HepG2 (cell line): ENCODE data around the gene SLC22A23. TPM values are rescaled to one million over a fixed set of nuclear protein-coding genes. Genes with fewer than 3 reads are reported as not detected.

ENCODE experiments used
- ATF6 ChIP-seq: sonication (generic); formaldehyde crosslinking; conservative IDR thresholded peaks from 2 replicates; pipeline ENCODE4 v1.4.0; 2020; ENCODE audit warnings: missing genetic modification reagents
- EHMT2 ChIP-seq: fragments of 200-600 bp; sonication (generic); IDR thresholded peaks from 2 replicates; pipeline ENCODE4 v1.7.0; 2017; ENCODE audit warnings: antibody characterized with exemption, low read depth, low read length, borderline replicate concordance
- GMEB1 ChIP-seq: sonication (generic); formaldehyde crosslinking; IDR thresholded peaks from 2 replicates; pipeline ENCODE4 v1.5.1; 2020; ENCODE audit warnings: missing genetic modification reagents, mild to moderate bottlenecking, borderline replicate concordance
- HHEX ChIP-seq: IDR thresholded peaks from 2 replicates; pipeline ENCODE4 v1.6.1; 2016; ENCODE audit warnings: control low read depth
- IKZF4 ChIP-seq: sonication (generic); formaldehyde crosslinking; IDR thresholded peaks from 2 replicates; pipeline ENCODE4 v1.5.1; 2020; ENCODE audit warnings: borderline replicate concordance, mild to moderate bottlenecking, low read depth, missing genetic modification reagents; ENCODE audit errors: not compliant biosample characterization
- JARID2 ChIP-seq: sonication (generic); formaldehyde crosslinking; IDR thresholded peaks from 2 replicates; pipeline ENCODE4 v1.8.1; 2023; ENCODE audit warnings: missing genetic modification reagents, inconsistent platforms; ENCODE audit not compliant: insufficient replicate concordance
- KDM1A ChIP-seq: IDR thresholded peaks from 2 replicates; pipeline ENCODE4 v1.6.1; 2016; ENCODE audit warnings: missing compliant biosample characterization
- NCOR1 ChIP-seq: fragments of 200-600 bp; sonication (generic); IDR thresholded peaks from 2 replicates; pipeline ENCODE4 v1.7.0; 2017; ENCODE audit warnings: antibody characterized with exemption, low read length, borderline replicate concordance
- SRY ChIP-seq: sonication (generic); formaldehyde crosslinking; IDR thresholded peaks from 2 replicates; pipeline ENCODE4 v1.8.0; 2022; ENCODE audit warnings: mild to moderate bottlenecking, missing genetic modification reagents
- TCF7L2 ChIP-seq: IDR thresholded peaks from 2 replicates; pipeline ENCODE4 v1.6.1; 2011; ENCODE audit warnings: mild to moderate bottlenecking, low read depth, low read length, moderate library complexity
- XBP1 ChIP-seq: sonication (generic); formaldehyde crosslinking; IDR thresholded peaks from 2 replicates; pipeline ENCODE4 v1.5.0; 2020; ENCODE audit warnings: missing genetic modification reagents
- ZBTB38 ChIP-seq: sonication (generic); formaldehyde crosslinking; IDR thresholded peaks from 2 replicates; pipeline ENCODE4 v1.5.1; 2020; ENCODE audit warnings: mild to moderate bottlenecking, missing genetic modification reagents
- ZFP36L2 ChIP-seq: sonication (generic); formaldehyde crosslinking; IDR thresholded peaks from 2 replicates; pipeline ENCODE4 v1.4.0; 2020; ENCODE audit warnings: missing genetic modification reagents
- ZNF101 ChIP-seq: sonication (generic); formaldehyde crosslinking; IDR thresholded peaks from 2 replicates; pipeline ENCODE4 v1.4.0; 2020; ENCODE audit warnings: mild to moderate bottlenecking, low read depth, missing genetic modification reagents, borderline replicate concordance
- ZNF124 ChIP-seq: sonication (generic); formaldehyde crosslinking; IDR thresholded peaks from 2 replicates; pipeline ENCODE4 v1.4.0; 2020; ENCODE audit warnings: missing genetic modification reagents
- ZNF275 ChIP-seq: sonication (generic); formaldehyde crosslinking; IDR thresholded peaks from 2 replicates; pipeline ENCODE4 v1.8.0; 2022; ENCODE audit warnings: missing genetic modification reagents, mild to moderate bottlenecking, inconsistent platforms, borderline replicate concordance
- ZNF280B ChIP-seq: sonication (generic); formaldehyde crosslinking; IDR thresholded peaks from 2 replicates; pipeline ENCODE4 v1.5.0; 2020; ENCODE audit warnings: missing genetic modification reagents, mild to moderate bottlenecking, borderline replicate concordance
- ZNF30 ChIP-seq: sonication (generic); formaldehyde crosslinking; IDR thresholded peaks from 2 replicates; pipeline ENCODE4 v1.5.0; 2020; ENCODE audit warnings: mild to moderate bottlenecking, missing genetic modification reagents
- ZNF891 ChIP-seq: sonication (generic); formaldehyde crosslinking; IDR thresholded peaks from 2 replicates; pipeline ENCODE4 v1.5.0; 2020; ENCODE audit warnings: mild to moderate bottlenecking, missing genetic modification reagents
- polyA plus RNA-seq, 8 experiments: library from polyadenylated mRNA; depleted of rRNA in 3 of 8; stranded (reverse) in 7 of 8; unstranded in 1 of 8; fragments of >200 nt; fragmentation: Illumina TruSeq in 4 of 8; extraction: Trizol in 4 of 8; gene quantifications; 2 replicates each; pipeline versions ENCODE4 v1.2.1 to v1.2.3, GENCODE V29; 2011 to 2016; ENCODE audit warnings: low read depth in 4 of 8, missing spikeins in 1 of 8, mixed read lengths in 1 of 8; ENCODE audit not compliant: insufficient read depth in 1 of 8
- total RNA-seq, 5 experiments: library from RNA; depleted of rRNA; stranded (reverse); fragments of >200 nt; fragmentation: Illumina TruSeq; extraction: Trizol; gene quantifications; 2 replicates each; pipeline ENCODE4 v1.2.3, GENCODE V29; 2016; ENCODE audit warnings: low read depth in 1 of 5
- TF ChIP-seq, protein P1 (sequence below): sonication (generic); formaldehyde crosslinking; IDR thresholded peaks from 2 replicates; pipeline ENCODE4 v1.8.0; 2022; ENCODE audit warnings: mild to moderate bottlenecking, missing genetic modification reagents
- TF ChIP-seq, protein P2 (sequence below): sonication (generic); formaldehyde crosslinking; IDR thresholded peaks from 2 replicates; pipeline ENCODE4 v1.8.1; 2022; ENCODE audit warnings: mild to moderate bottlenecking, missing genetic modification reagents

Gene SLC22A23
- total and polyA plus RNA-seq, 2 of the 13 experiments (the other 11 are each of a cell fraction or from before 2014, with no cell fraction given) = 11.8 to 17.5 TPM

DNA sequence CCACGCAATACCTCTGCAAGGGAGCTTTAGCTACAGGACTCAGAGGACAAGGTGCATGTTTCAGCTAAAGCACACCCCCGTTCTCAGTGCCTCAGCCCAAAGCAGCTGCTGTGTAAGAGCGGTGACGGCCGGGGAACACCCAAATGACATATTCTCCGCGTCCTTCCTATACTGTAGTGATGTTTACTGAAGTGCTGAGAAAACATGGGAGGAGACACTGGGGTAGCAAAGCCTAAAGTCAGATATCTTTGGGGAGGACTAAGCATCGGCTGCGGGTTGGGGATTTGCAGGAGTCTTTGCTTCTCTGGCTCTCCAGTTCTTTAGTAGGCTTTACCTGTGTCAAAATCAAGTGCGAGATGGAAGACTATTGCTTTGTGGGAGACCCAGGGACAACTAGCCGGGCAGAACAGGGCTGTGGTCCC lies 1.7 kb downstream of the SLC22A23 start (continued):
- TF ChIP-seq GMEB1 (CRISPR knock-in tag) (peak; percentile 7; the same call in 1 of the 2 replicates), HHEX (CRISPR knock-in tag) (no peak), KDM1A (CRISPR knock-in tag) (no peak), NCOR1 (no peak), TCF7L2 (no peak), ZNF30 (CRISPR knock-in tag) (0 out of 2 replicates have a peak, but pooled peaks have one; percentile 53), IKZF4 (CRISPR knock-in tag) (no peak), JARID2 (CRISPR knock-in tag) (no peak), ZNF124 (CRISPR knock-in tag) (peak; percentile 12; the same call in 1 of the 2 replicates), ZBTB38 (CRISPR knock-in tag) (no peak), XBP1 (CRISPR knock-in tag) (no peak), ZNF891 (CRISPR knock-in tag) (no peak), SRY (CRISPR knock-in tag) (no peak), ZNF275 (CRISPR knock-in tag) (no peak), ZFP36L2 (CRISPR knock-in tag) (no peak), ZNF101 (no peak), ATF6 (CRISPR knock-in tag) (no peak), ZNF280B (no peak), EHMT2 (no peak)
- TF ChIP-seq, protein P1, sequence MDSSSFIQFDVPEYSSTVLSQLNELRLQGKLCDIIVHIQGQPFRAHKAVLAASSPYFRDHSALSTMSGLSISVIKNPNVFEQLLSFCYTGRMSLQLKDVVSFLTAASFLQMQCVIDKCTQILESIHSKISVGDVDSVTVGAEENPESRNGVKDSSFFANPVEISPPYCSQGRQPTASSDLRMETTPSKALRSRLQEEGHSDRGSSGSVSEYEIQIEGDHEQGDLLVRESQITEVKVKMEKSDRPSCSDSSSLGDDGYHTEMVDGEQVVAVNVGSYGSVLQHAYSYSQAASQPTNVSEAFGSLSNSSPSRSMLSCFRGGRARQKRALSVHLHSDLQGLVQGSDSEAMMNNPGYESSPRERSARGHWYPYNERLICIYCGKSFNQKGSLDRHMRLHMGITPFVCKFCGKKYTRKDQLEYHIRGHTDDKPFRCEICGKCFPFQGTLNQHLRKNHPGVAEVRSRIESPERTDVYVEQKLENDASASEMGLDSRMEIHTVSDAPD = no peak
- TF ChIP-seq, protein P2, sequence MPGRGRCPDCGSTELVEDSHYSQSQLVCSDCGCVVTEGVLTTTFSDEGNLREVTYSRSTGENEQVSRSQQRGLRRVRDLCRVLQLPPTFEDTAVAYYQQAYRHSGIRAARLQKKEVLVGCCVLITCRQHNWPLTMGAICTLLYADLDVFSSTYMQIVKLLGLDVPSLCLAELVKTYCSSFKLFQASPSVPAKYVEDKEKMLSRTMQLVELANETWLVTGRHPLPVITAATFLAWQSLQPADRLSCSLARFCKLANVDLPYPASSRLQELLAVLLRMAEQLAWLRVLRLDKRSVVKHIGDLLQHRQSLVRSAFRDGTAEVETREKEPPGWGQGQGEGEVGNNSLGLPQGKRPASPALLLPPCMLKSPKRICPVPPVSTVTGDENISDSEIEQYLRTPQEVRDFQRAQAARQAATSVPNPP (CRISPR knock-in tag) = no peak
